ENCODE data around the gene SLC16A6.

DNA sequence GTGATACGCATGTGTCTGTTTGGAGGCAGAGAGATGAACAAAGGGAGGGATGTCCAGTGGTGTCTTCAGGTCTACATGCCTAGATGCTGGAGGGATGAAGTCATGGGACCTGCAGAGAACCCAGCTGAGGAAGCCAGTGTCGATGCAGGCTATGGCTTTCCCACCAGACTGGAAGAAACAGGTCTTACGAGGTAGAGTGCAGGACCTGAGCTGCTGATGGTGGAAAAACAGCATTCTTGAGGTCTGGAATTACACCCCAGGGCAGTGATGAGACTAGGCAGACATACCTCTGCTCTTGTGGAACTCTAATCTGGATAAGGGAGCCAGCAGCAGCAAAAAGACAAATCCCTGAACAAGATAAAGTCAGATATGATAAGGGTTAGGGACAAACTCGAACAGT is 37.7 kb upstream of the SLC16A6 start:
- no peak for TF ChIP-seq EZH2 (IDR thresholded peaks at IDR 0.05; ENCODE audit: borderline replicate concordance, insufficient read depth, low read length, poor library complexity, severe bottlenecking)
- TF ChIP-seq MXI1 (conservative IDR thresholded peaks at IDR 0.05; ENCODE audit: poor library complexity, severe bottlenecking): no peak
- no peak for TF ChIP-seq CTCF (IDR thresholded peaks at IDR 0.05; ENCODE audit: poor library complexity, severe bottlenecking)
- no peak for TF ChIP-seq EP300 (conservative IDR thresholded peaks at IDR 0.05; ENCODE audit: poor library complexity, severe bottlenecking)

Data from neural cell (in vitro differentiated cells).